Right lobe of liver (tissue), 4 donors: ENCODE results near the gene FANCD2.

Experiments used
- POLR2A ChIP-seq: fragments of 450-650 bp; IDR thresholded peaks from one replicate; pipeline ENCODE4 v1.6.1; 2017; ENCODE audit warnings: antibody characterized with exemption, mild to moderate bottlenecking
- TF ChIP-seq, protein P1 (sequence below), 4 donors: fragments of 200-600 bp in 3 of 4; fragments of 450-650 bp in 1 of 4; IDR thresholded peaks; one replicate each; pipeline versions ENCODE4 v1.5.1 to v1.8.0; 2016 to 2022; ENCODE audit warnings: antibody characterized with exemption in 4 of 4, mild to moderate bottlenecking in 2 of 4
- donor health status: DM: no; HTN: no; CAD: no.
- donor health status: DM: no; HTN: no; CAD: no.
- donor health status: DM: no; HTN: yes; CAD: no.

DNA sequence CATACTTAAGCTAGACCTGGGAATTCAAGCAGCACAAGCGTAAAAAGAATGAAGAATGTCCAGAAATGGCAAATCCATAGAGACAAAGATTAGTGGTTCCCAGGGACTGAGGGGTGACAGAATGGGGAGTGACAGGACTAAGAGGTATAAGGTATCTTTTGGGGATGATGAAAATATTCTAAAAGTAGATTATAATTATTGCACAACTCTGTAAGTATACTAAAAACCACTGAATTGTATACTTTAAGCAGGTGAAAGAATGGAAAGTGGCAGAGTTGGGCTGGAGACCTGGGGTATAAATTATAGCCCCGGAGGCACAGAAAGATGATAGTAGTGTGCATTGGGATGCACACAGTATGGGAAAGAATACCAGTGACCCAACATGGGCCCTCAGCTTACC is 94.8 kb downstream of the FANCD2 start:
- TF ChIP-seq, protein P1, sequence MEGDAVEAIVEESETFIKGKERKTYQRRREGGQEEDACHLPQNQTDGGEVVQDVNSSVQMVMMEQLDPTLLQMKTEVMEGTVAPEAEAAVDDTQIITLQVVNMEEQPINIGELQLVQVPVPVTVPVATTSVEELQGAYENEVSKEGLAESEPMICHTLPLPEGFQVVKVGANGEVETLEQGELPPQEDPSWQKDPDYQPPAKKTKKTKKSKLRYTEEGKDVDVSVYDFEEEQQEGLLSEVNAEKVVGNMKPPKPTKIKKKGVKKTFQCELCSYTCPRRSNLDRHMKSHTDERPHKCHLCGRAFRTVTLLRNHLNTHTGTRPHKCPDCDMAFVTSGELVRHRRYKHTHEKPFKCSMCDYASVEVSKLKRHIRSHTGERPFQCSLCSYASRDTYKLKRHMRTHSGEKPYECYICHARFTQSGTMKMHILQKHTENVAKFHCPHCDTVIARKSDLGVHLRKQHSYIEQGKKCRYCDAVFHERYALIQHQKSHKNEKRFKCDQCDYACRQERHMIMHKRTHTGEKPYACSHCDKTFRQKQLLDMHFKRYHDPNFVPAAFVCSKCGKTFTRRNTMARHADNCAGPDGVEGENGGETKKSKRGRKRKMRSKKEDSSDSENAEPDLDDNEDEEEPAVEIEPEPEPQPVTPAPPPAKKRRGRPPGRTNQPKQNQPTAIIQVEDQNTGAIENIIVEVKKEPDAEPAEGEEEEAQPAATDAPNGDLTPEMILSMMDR (IDR thresholded peaks at IDR 0.05), result no peak
- TF ChIP-seq POLR2A, result no peak
